H9 (cell line): ENCODE results near the gene MXI1. TPM values are rescaled to one million over a fixed set of nuclear protein-coding genes. Genes with fewer than 3 reads are reported as not detected.

Experiments used
- DNase-seq: peaks from one replicate; pipeline ENCODE4 v3.0.0-alpha.2; 2017
- H2AFZ ChIP-seq: one replicate; pipeline ENCODE4 v1.6.1; 2013; ENCODE audit warnings: mild to moderate bottlenecking, low read length, control low read depth, moderate library complexity
- H2AK5ac ChIP-seq: 2 replicates; pipeline ENCODE4 v1.6.1; 2013; ENCODE audit warnings: low read length, control low read depth, mixed read lengths; ENCODE audit not compliant: insufficient read length
- H2BK120ac ChIP-seq: one replicate; pipeline ENCODE4 v1.6.1; 2013; ENCODE audit warnings: low read depth, mild to moderate bottlenecking, low read length, control low read depth, inconsistent platforms; ENCODE audit not compliant: poor library complexity, severe bottlenecking
- H2BK12ac ChIP-seq: 2 replicates; pipeline ENCODE4 v1.6.1; 2013; ENCODE audit warnings: low read length, control low read depth, mixed read lengths, low read depth; ENCODE audit not compliant: insufficient read length
- H2BK15ac ChIP-seq: 2 replicates; pipeline ENCODE4 v1.6.1; 2013; ENCODE audit warnings: low read depth, low read length, control low read depth
- H2BK20ac ChIP-seq: one replicate; pipeline ENCODE4 v1.6.1; 2013; ENCODE audit warnings: low read depth, mild to moderate bottlenecking, low read length, control low read depth, inconsistent platforms; ENCODE audit not compliant: poor library complexity, severe bottlenecking
- H2BK5ac ChIP-seq: 2 replicates; pipeline ENCODE4 v1.6.1; 2013; ENCODE audit warnings: low read length, control low read depth, mixed read lengths; ENCODE audit not compliant: insufficient read length
- H3K14ac ChIP-seq: 2 replicates; pipeline ENCODE4 v1.6.1; 2013; ENCODE audit warnings: low read length, control low read depth; ENCODE audit not compliant: insufficient read depth
- H3K18ac ChIP-seq: 2 replicates; pipeline ENCODE4 v1.6.1; 2013; ENCODE audit warnings: low read depth, mild to moderate bottlenecking, mixed read lengths, low read length, control low read depth; ENCODE audit not compliant: insufficient read length
- H3K23ac ChIP-seq: 2 replicates; pipeline ENCODE4 v1.6.1; 2013; ENCODE audit warnings: low read length, control low read depth, mixed read lengths, low read depth; ENCODE audit not compliant: insufficient read length
- H3K23me2 ChIP-seq: 2 replicates; pipeline ENCODE4 v1.6.1; 2013; ENCODE audit warnings: low read depth, mild to moderate bottlenecking, mixed read lengths, low read length, control low read depth; ENCODE audit not compliant: insufficient read length, poor library complexity, severe bottlenecking
- H3K27ac ChIP-seq: 2 replicates; pipeline ENCODE4 v1.5.1; 2013; ENCODE audit warnings: low read length, control low read depth, mixed read lengths, low read depth; ENCODE audit not compliant: insufficient read length
- H3K27me3 ChIP-seq: 2 replicates; pipeline ENCODE4 v1.6.1; 2013; ENCODE audit warnings: low read length, control low read depth, inconsistent platforms; ENCODE audit not compliant: insufficient read depth
- H3K4ac ChIP-seq: 2 replicates; pipeline ENCODE4 v1.6.1; 2013; ENCODE audit warnings: low read depth, mild to moderate bottlenecking, control low read depth, inconsistent platforms, low read length, moderate library complexity
- H3K4me1 ChIP-seq: 2 replicates; pipeline ENCODE4 v1.6.1; 2013; ENCODE audit warnings: low read length, control low read depth, inconsistent platforms; ENCODE audit not compliant: insufficient read depth
- H3K4me2 ChIP-seq: 2 replicates; pipeline ENCODE4 v1.6.1; 2013; ENCODE audit warnings: low read length, control low read depth, mixed read lengths; ENCODE audit not compliant: insufficient read length, insufficient read depth
- H3K56ac ChIP-seq: 2 replicates; pipeline ENCODE4 v1.6.1; 2013; ENCODE audit warnings: low read depth, mild to moderate bottlenecking, mixed read lengths, low read length, control low read depth; ENCODE audit not compliant: insufficient read length
- H3K79me1 ChIP-seq: 2 replicates; pipeline ENCODE4 v1.6.1; 2013; ENCODE audit warnings: low read depth, mild to moderate bottlenecking, moderate library complexity, low read length, control low read depth, inconsistent platforms; ENCODE audit not compliant: insufficient read depth, poor library complexity, severe bottlenecking
- H3K79me2 ChIP-seq: 2 replicates; pipeline ENCODE4 v1.6.1; 2013; ENCODE audit warnings: low read length, control low read depth, inconsistent platforms; ENCODE audit not compliant: insufficient read depth
- H3K9ac ChIP-seq: 2 replicates; pipeline ENCODE4 v1.6.1; 2013; ENCODE audit warnings: low read length, control low read depth, mixed read lengths; ENCODE audit not compliant: insufficient read length; ENCODE audit errors: extremely low read depth
- H3K9me3 ChIP-seq: one replicate; pipeline ENCODE4 v1.6.1; 2013; ENCODE audit warnings: low read depth, low read length, inconsistent platforms; ENCODE audit not compliant: control insufficient read depth
- H3T11ph ChIP-seq: one replicate; pipeline ENCODE4 v1.6.1; 2013; ENCODE audit warnings: mild to moderate bottlenecking, low read length, control low read depth, inconsistent platforms
- H4K20me1 ChIP-seq: one replicate; pipeline ENCODE4 v1.6.1; 2013; ENCODE audit not compliant: control insufficient read depth, insufficient read length, insufficient read depth
- H4K5ac ChIP-seq: 2 replicates; pipeline ENCODE4 v1.6.1; 2013; ENCODE audit warnings: low read depth, mild to moderate bottlenecking, mixed read lengths, low read length, control low read depth; ENCODE audit not compliant: insufficient read length
- H4K8ac ChIP-seq: replicated peaks from 2 replicates; pipeline ENCODE4 v1.6.1; 2013; ENCODE audit warnings: low read length, control low read depth, mixed read lengths, low read depth; ENCODE audit not compliant: insufficient read length
- H4K91ac ChIP-seq: 2 replicates; pipeline ENCODE4 v1.6.1; 2013; ENCODE audit warnings: low read depth, mild to moderate bottlenecking, moderate library complexity, mixed read lengths, low read length, control low read depth; ENCODE audit not compliant: insufficient read length
- H3K27ac Mint-ChIP-seq, 3 experiments: 2 replicates in 2 of 3; 3 replicates in 1 of 3; pipeline ENCODE4 v1.8.0; 2020 to 2021; ENCODE audit warnings: mixed read lengths in 3 of 3, mild to moderate bottlenecking in 1 of 3, moderate library complexity in 1 of 3
- H3K27me3 Mint-ChIP-seq: 2 replicates; pipeline ENCODE4 v1.8.0; 2021; ENCODE audit warnings: low read depth, mild to moderate bottlenecking, moderate library complexity, mixed read lengths
- H3K36me3 Mint-ChIP-seq, 3 experiments: 2 replicates in 2 of 3; 3 replicates in 1 of 3; pipeline ENCODE4 v1.8.0; 2020 to 2021; ENCODE audit warnings: low read depth in 3 of 3, mixed read lengths in 3 of 3; ENCODE audit not compliant: insufficient read depth in 1 of 3
- H3K4me1 Mint-ChIP-seq, 2 experiments: 2 replicates each; pipeline ENCODE4 v1.8.0; 2020; ENCODE audit warnings: mixed read lengths in 2 of 2
- H3K4me3 Mint-ChIP-seq, 2 experiments: 2 replicates in 1 of 2; 3 replicates in 1 of 2; pipeline ENCODE4 v1.8.0; 2020 to 2021; ENCODE audit warnings: mild to moderate bottlenecking in 2 of 2, mixed read lengths in 2 of 2, moderate library complexity in 1 of 2
- H3K9me3 Mint-ChIP-seq, 2 experiments: 2 replicates in 1 of 2; 3 replicates in 1 of 2; pipeline ENCODE4 v1.8.0; 2020; ENCODE audit warnings: mild to moderate bottlenecking in 2 of 2, mixed read lengths in 2 of 2, moderate library complexity in 1 of 2
- WGBS: extraction: QIAGEN DNeasy Blood & Tissue Kit; methylation state at CpG from one replicate; pipeline ENCODE4 v1.1.7; 2013; ENCODE audit warnings: missing lambda C conversion rate, low lambda C conversion rate, mixed read lengths; ENCODE audit not compliant: insufficient read length; ENCODE audit errors: extremely low coverage; 5-methylcytosine and 5-hydroxymethylcytosine counted together
- total RNA-seq: library from RNA; stranded (reverse); gene quantifications from 2 replicates; pipeline ENCODE4 v1.2.1, GENCODE V29; 2021
- TF ChIP-seq, protein P1 (sequence below): fragments of 200-600 bp; sonication (generic); conservative IDR thresholded peaks from 3 replicates; pipeline ENCODE4 v1.8.0; 2021; ENCODE audit warnings: antibody characterized with exemption, mild to moderate bottlenecking

The MXI1 gene
- total RNA-seq, 1 experiment from 2014 or later = 5.6 TPM

DNA sequence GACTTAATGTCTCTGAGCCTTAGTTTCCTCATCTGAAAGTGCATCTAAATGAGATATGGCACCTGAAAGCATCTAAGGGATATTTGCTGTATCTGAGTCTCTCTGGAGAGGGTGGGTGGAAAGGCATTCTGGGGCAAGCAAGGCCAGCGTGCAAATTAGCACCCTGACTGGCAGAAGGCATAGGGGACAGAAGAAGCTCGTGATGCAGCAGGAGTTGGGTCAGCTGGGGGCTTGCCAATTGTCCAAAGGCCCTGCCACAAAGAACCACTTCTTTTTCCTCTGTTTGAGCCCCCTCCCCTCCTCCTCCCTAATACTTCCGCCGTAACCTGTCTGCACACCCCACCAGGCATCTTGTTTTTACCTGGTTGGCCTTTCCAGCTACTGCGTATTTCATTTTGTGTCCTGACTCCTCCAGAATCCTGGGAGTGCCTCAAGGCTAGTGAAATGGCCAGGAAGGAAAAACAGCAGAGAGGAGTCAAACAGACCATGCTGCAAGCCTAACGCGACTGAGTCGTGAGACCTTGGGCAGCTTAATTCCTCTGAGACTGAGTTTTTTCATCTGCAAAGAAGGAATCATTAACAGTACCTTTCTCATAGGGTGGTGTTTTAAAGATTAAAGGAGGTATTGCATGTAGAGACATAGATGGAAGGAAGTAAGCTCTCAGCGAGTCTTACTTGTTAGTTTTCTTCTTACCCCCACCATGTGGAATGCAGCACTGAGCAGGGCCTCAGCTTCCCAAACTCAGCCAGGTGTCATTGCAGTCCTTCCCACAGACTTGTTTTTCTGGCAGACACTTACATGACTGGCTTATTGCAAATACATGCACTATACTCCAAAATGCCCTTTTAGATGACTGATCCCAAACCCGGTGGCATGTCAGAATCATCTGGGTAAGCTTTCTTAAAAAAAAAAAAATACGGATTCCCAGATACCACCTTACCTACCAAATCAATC, 49.1 kb upstream of the MXI1 start:
- no CpG with 5 or more reads among the region's 11 CpGs for WGBS
- no peak overlapping the region for H2BK20ac ChIP-seq
- peak; percentile 20 for DNase-seq

More for the DNA sequence above, 49.1 kb upstream of the MXI1 start:
- Histone ChIP-seq H4K5ac (no peak overlapping the region), H3K4me1 (peaks cover 2% of the 10 kb centered on the region; the same call in 1 of the 2 replicates), H3K14ac (no peak overlapping the region), H3T11ph (no peak overlapping the region), H3K4me2 (no peak overlapping the region), H3K9ac (no peak overlapping the region), H3K79me1 (no peaks in the 10 kb centered on the region), H4K20me1 (peaks cover 2% of the 10 kb centered on the region), H3K4ac (no peak overlapping the region), H3K9me3 (no peaks in the 10 kb centered on the region), H4K8ac (no peak overlapping the region), H2BK5ac (no peak overlapping the region), H2BK12ac (no peak overlapping the region), H2AK5ac (no peak overlapping the region), H3K18ac (no peak overlapping the region), H3K27me3 (peaks cover 6% of the 10 kb centered on the region; the same call in 1 of the 2 replicates), H3K23ac (no peak overlapping the region), H2AFZ (no peak overlapping the region), H3K23me2 (no peaks in the 10 kb centered on the region), H2BK15ac (no peak overlapping the region), H2BK120ac (no peak overlapping the region), H4K91ac (no peak overlapping the region), H3K79me2 (no peaks in the 10 kb centered on the region), H3K27ac (no peak overlapping the region), H3K56ac (no peak overlapping the region)
- H3K4me1 Mint-ChIP-seq = peaks cover 22 to 25% of the 10 kb centered on the region in 2 experiments
- TF ChIP-seq, protein P1, sequence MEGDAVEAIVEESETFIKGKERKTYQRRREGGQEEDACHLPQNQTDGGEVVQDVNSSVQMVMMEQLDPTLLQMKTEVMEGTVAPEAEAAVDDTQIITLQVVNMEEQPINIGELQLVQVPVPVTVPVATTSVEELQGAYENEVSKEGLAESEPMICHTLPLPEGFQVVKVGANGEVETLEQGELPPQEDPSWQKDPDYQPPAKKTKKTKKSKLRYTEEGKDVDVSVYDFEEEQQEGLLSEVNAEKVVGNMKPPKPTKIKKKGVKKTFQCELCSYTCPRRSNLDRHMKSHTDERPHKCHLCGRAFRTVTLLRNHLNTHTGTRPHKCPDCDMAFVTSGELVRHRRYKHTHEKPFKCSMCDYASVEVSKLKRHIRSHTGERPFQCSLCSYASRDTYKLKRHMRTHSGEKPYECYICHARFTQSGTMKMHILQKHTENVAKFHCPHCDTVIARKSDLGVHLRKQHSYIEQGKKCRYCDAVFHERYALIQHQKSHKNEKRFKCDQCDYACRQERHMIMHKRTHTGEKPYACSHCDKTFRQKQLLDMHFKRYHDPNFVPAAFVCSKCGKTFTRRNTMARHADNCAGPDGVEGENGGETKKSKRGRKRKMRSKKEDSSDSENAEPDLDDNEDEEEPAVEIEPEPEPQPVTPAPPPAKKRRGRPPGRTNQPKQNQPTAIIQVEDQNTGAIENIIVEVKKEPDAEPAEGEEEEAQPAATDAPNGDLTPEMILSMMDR = no peak
- no peaks in the 10 kb centered on the region for H3K9me3 Mint-ChIP-seq
- H3K4me3 Mint-ChIP-seq = no peak overlapping the region
- no peak overlapping the region for H3K27ac Mint-ChIP-seq
- peaks cover 97% of the 10 kb centered on the region for H3K27me3 Mint-ChIP-seq
- no peaks in the 10 kb centered on the region for H3K36me3 Mint-ChIP-seq
